Psoas muscle (tissue), 8 donors: ENCODE measurements around the gene SGK1. TPM values are rescaled to one million over a fixed set of nuclear protein-coding genes. Genes with fewer than 3 reads are reported as not detected.
"Not testable (repeated sequence)": the region's sequence is repeated elsewhere in the genome, so short reads cannot be mapped to it uniquely, and the experiment has no call there.

Experiments
- ATAC-seq, 4 donors: fragments of 200-7000 bp; cut with Tn5 transposase; one replicate each; pipeline ENCODE4 v1.9.1; 2020; ENCODE audit warnings: moderate library complexity in 3 of 4, mild to moderate bottlenecking in 2 of 4
- DNase-seq, 2 donors: peaks; one replicate each; pipeline ENCODE4 v3.0.0-alpha.2; 2020
- H3K27ac ChIP-seq: fragments of 200-600 bp; one replicate; pipeline ENCODE4 v1.8.0; 2022
- H3K27me3 ChIP-seq, 3 donors: fragments of 200-600 bp in 1 of 3; one replicate each; pipeline versions ENCODE4 v1.6.1 to v1.8.0; 2013 to 2022; ENCODE audit warnings: low read length in 2 of 3, mild to moderate bottlenecking in 2 of 3, moderate library complexity in 1 of 3; ENCODE audit not compliant: insufficient read depth in 3 of 3
- H3K36me3 ChIP-seq, 2 donors: fragments of 200-600 bp in 1 of 2; one replicate each; pipeline versions ENCODE4 v1.6.1 to v1.8.0; 2013 to 2022; ENCODE audit warnings: low read depth in 1 of 2, mild to moderate bottlenecking in 1 of 2, moderate library complexity in 1 of 2; ENCODE audit not compliant: insufficient read depth in 1 of 2
- H3K4me1 ChIP-seq: fragments of 200-600 bp; one replicate; pipeline ENCODE4 v1.8.0; 2022
- H3K4me3 ChIP-seq: fragments of 200-600 bp; one replicate; pipeline ENCODE4 v1.8.0; 2022; ENCODE audit warnings: mild to moderate bottlenecking
- H3K9me3 ChIP-seq: fragments of 200-600 bp; one replicate; pipeline ENCODE4 v1.8.0; 2022
- CTCF ChIP-seq: fragments of 200-600 bp; IDR thresholded peaks from one replicate; pipeline ENCODE4 v1.8.0; 2022; ENCODE audit warnings: antibody characterized with exemption
- WGBS, 3 donors: extraction: QIAGEN DNeasy Blood & Tissue Kit; methylation state at CpG; one replicate each; pipeline versions ENCODE4 v1.1.6 to v1.1.7; 2013; 5-methylcytosine and 5-hydroxymethylcytosine counted together
- intact Hi-C, 2 donors: fragments of 100-400 bp; cut with DNase I; formaldehyde crosslinking; loops; one replicate each; pipeline versions ENCODE4 v1.11.0 to v1.14.2; 2022
- polyA plus RNA-seq, 3 donors: library from polyadenylated mRNA; stranded (reverse); fragments of 200-250 nt; gene quantifications; one replicate each; pipeline ENCODE4 v1.2.3, GENCODE V29; 2013
- total RNA-seq, 4 donors: library from RNA; stranded (reverse); fragmentation: NEBNext Ultra II Directional in 2 of 4; extraction: Animal tissue kit (Norgen Biotek cat#: 25700) in 2 of 4; gene quantifications; one replicate each; pipeline versions ENCODE4 v1.2.1 to v1.2.4, GENCODE V29; 2021 to 2023
- donor health status: healthy with polysubstance abuse.
- donor health status: DM: no; HTN: no; CAD: no; lungs with moderate emphysema.
- donor health status: Bipolar disorder and iron deficiency.
- donor health status: healthy.
- donor health status: DM: yes; HTN: yes; CAD: no.
- donor health status: DM: no; HTN: no; CAD: no.
- donor health status: DM: no; HTN: no; CAD: no.
- donor health status: DM: yes; HTN: yes; CAD: no.

The SGK1 gene
- total and polyA plus RNA-seq, 7 donors, result 34.4 to 125 (median 64.1) TPM

- ATAC-seq (no peak), DNase-seq (no peak)
- TF ChIP-seq CTCF, result no peak
- intact Hi-C loops, result no loop called here
- Histone ChIP-seq H3K4me3 (no peak overlapping the region), H3K4me1 (no peaks in the 10 kb centered on the region), H3K9me3 (no peaks in the 10 kb centered on the region), H3K36me3 (no peaks in the 10 kb centered on the region), H3K27me3 (no peaks in the 10 kb centered on the region), H3K27ac (no peak overlapping the region)
- WGBS, 3 donors, result 93% methylated on average over 4 of the region's 4 CpGs
Observed at GRCh38 chr6:134205366-134205765, 112.5 kb downstream of the SGK1 start.

- intact Hi-C loops, H3K36me3 ChIP-seq, H3K4me3 ChIP-seq, H3K4me1 ChIP-seq, ATAC-seq, H3K9me3 ChIP-seq, H3K27me3 ChIP-seq, DNase-seq, H3K27ac ChIP-seq: not testable (repeated sequence)
- 100% methylated on average over 1 of the region's 1 CpG for WGBS, 3 donors
Observed at GRCh38 chr6:134204759-134205158, 113.2 kb downstream of the SGK1 start.

GRCh38 chr6:134204031-134204430 lies 113.9 kb downstream of the SGK1 start:
- H3K27me3 ChIP-seq, result no peaks in the 10 kb centered on the region
- H3K36me3 ChIP-seq, result no peaks in the 10 kb centered on the region
- DNase-seq (no peak), ATAC-seq (no peak)
- no peaks in the 10 kb centered on the region for H3K9me3 ChIP-seq
- WGBS, 3 donors, result 69 to 89% (median 87%) methylated on average over 1 of the region's 1 CpG
- TF ChIP-seq CTCF, result no peak
- H3K4me1 ChIP-seq, result no peaks in the 10 kb centered on the region
- intact Hi-C loops, result no loop called here
- H3K27ac ChIP-seq, result no peak overlapping the region
- H3K4me3 ChIP-seq, result no peak overlapping the region

DNA sequence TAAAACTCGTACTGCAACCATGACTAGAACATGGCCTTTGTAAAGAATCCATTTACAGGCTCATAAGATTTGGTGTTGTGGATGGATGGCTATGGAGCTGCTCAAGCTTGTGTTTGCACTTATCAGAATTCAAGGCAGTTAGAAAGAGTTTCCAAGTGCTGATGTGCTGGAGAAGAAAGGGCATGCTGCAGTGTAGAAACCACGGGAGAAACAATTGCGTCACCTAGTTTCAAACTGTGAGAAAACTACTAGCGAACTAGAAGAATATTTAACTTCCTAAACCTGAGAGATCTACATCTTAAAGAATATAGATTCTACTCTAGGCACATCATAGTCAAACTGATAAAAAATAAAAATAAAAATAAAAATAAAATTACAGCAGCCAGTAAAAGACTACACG lies 116.2 kb downstream of the SGK1 start:
- no peak for TF ChIP-seq CTCF
- Histone ChIP-seq H3K27ac (no peak overlapping the region), H3K4me3 (no peak overlapping the region), H3K36me3 (no peaks in the 10 kb centered on the region), H3K4me1 (no peaks in the 10 kb centered on the region), H3K27me3 (no peaks in the 10 kb centered on the region), H3K9me3 (no peaks in the 10 kb centered on the region)
- ATAC-seq (no peak), DNase-seq (no peak)
- 89 to 92% (median 91%) methylated on average over 5 of the region's 5 CpGs for WGBS, 3 donors
- intact Hi-C loops, result no loop called here

- intact Hi-C loops, result no loop called here
- H3K9me3 ChIP-seq, result no peaks in the 10 kb centered on the region
- H3K27me3 ChIP-seq, result no peaks in the 10 kb centered on the region
- no peaks in the 10 kb centered on the region for H3K4me1 ChIP-seq
- TF ChIP-seq CTCF, result no peak
- no peaks in the 10 kb centered on the region for H3K36me3 ChIP-seq
- no peak for DNase-seq
- no peak overlapping the region for H3K4me3 ChIP-seq
- 84 to 90% (median 89%) methylated on average over 5 of the region's 5 CpGs for WGBS, 3 donors
- no peak overlapping the region for H3K27ac ChIP-seq
- no peak for ATAC-seq
Observed at GRCh38 chr6:134199848-134200606, 117.9 kb downstream of the SGK1 start.
